Dermis microvascular lymphatic vessel endothelial cell (primary cell): ENCODE data around the gene IKBKG. TPM values are rescaled to one million over a fixed set of nuclear protein-coding genes. Genes with fewer than 3 reads are reported as not detected.
"Not testable (repeated sequence)": the region's sequence is repeated elsewhere in the genome, so short reads cannot be mapped to it uniquely, and the experiment has no call there.

Experiments
- DNase-seq, 2 donors: peaks; one replicate each; pipeline versions ENCODE4 v3.0.0 to v3.0.0-alpha.2; 2010; ENCODE audit warnings: low read depth in 2 of 2
- total RNA-seq: library from RNA; depleted of rRNA; stranded (reverse); fragments of >200 nt; gene quantifications from 2 replicates; pipeline ENCODE4 v1.2.1, GENCODE V29; 2014

IKBKG gene
- total RNA-seq, 1 donor from 2014 or later, result 12.1 TPM

DNA sequence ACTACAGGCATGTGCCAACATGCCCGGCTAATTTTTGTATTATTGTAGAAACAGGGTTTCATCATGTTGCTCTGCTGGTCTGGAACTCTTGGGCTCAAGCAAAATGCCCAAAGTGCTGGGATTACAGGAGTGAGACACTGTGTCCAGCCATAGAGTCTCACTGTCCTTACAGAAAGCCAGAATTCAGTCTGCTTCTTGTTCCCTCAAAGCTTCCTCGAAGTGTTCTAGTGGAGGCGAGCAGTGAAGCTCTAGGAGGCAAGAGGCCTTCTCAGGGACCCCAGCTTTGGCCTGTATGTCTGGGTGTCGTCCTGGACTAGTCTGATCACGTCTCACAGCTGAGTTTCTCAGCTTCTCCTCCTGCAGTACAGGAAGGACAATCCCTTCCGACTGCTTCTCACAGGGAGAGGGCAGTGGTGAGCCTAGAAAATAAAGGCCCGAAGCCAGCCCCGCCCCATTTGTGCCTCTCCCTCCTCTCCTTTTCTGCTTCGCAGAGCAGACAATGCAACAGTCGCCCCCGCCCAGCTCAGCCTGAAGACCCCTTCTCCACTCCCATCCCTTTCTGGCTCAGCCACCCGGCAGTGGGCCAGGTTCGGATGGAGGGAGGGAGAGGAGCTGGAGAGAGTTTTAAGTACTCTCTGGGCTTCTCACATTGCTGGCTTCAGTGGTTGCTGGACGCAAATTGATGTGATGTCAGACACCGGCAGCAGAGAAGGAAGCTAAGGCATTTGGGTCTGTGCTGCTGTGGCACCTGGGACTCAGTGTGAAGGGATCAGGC, 20.3 kb upstream of the IKBKG start:
- peak in 1 of 2 donors; percentile 68 for DNase-seq

DNA sequence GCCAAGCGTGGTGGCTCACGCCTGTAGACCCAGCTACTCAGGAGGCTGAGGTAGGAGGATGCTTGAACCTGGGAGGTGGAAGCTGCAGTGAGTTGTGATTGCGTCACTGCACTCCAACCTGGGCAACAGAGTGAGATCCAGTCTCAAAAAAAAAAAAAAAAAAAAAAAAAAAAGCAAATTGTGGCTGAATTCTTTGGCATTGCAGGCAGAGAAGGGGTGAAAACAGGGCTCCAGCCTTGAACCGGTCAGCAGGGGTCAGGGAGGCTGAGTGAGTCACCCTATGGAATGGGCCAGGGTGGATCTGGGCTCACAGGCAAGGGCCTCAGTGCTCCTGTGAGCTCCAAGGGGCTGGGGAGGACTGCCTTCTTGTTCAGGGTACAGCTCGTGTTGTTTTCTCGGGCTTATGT, 18.2 kb upstream of the IKBKG start:
- DNase-seq, result no peak

DNA sequence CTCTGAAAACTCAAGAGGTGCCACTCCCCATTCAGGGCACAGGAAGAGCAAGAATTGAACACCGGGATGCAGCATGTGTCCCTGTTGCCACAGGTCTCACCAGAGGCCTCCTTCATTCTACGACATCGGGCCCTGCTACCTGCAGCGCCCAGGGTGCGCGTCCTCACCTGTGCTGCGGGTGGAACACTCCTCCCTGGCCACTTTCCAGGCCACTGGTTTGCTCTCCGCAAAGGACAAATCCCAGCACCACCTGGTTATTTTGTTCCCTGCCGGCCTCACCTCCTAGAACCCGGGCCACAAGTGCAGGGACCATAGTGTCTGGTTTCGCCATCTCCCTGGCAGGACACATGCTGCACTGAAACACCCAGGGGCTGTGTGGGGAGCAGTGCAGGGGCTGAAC, 17.1 kb upstream of the IKBKG start:
- no peak for DNase-seq

DNA sequence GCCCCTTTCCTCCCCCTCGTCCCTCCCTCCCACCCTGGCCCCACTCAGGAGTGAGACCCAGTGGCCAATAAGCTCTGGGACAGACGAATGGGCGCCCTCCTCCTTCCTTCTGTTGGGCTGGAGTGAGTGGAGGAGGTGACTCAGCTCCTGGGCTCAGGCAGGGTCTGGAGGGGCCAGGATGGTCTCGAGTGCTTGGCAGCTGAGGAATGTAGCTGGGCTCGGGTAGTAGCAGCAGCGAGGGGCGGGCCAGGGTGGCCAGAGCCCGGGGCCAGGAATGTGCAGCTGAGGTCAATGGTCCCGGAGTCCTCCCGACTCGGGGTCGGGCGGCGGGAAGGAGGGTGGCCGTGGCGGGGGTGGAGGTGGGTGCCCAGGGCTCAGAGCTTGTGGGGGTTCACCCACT, 15.8 kb upstream of the IKBKG start:
- DNase-seq, result peak in 1 of 2 donors; percentile 32

DNA sequence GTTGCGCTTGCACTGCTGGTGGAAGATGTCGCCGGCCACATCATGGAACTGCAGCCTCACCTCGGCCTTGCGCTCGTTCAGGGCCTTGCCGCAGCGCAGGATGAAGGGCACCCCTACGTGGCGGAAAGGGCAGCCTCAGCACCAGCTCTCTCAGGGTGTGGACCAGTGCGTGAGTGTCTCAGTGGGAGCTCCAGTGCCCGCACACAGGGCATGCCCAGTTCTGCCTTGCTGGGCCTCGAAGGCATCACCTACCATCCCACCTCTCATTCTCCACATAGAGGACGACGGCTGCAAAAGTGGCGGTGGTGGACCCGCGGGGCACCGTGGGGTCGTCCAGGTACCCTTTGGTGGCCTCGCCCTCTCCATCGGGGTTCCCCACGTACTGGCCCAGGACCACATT, 14.7 kb upstream of the IKBKG start:
- no peak for DNase-seq

DNA sequence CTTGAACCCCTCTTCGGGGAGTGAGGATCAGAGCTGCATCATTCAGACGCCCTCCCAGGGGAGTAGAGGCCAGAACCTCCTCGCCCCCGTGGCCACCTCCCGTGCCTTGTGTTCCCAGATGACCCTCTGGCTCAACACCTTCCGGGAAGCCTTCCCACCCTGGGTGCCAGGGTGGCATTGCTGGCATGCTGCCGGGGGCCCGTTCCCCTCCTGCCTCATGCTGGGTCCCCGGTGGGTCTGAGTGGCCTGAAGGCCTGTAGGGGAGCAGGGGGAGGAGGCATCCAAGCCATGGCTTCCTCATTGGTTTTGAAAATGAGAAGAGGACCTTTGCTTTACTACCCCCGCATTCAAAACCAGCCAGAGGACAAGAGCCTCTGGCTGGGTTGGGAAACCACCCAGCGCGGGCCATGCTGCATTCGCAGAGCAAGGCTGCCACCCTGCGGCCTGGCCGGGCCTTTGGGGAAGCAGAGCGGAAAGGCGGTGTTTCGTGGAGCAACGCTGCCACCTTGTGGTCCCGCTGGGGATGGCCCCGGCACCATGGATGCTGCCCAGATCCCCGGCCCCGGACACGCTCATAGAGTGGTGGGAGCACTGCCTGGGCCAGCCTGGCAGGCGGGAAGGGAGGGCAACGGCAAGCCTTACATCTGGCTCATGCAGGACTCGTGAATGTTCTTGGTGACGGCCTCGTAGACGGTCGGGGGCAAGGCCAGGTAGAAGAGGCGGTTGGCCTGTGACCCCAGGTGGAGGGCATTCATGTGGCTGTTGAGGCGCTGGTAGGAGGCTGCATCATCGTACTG, 12.7 kb upstream of the IKBKG start:
- DNase-seq, result peak; percentile 69 to 74

DNA sequence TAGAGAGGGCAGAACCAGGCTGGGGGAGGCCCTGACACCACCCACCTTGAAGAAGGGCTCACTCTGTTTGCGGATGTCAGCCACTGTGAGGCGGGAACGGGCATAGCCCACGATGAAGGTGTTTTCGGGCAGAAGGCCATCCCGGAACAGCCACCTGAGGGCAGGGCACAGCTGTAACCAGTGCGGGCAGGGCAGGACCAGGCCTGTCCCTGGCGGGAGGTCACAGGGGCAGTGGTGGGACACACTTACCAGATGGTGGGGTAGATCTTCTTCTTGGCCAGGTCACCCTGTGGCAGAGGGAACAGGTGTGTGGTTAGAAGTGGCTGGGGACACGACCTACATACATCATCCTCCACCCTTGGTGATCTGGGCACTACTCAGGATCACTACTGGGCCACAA, 11.5 kb upstream of the IKBKG start:
- no peak for DNase-seq

DNA sequence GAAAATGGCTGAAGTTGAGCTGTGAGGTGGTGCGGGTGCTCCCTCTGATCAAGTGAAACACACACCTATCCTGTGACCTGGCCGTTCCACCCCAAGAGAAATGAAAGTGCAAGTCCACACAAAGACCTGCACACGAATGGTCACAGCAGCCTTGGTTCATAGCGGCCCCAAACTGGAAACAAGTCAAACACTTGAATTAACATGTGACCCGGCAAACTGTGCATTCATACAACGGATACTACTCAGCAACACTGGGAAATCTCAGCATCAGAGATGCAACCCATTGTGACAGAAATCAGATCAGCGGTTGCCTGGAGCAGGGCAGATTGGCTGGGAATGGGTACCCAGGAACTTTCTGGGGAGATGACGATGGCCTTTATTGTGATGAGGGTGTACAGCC, 8.3 kb upstream of the IKBKG start:
- no peak for DNase-seq

DNA sequence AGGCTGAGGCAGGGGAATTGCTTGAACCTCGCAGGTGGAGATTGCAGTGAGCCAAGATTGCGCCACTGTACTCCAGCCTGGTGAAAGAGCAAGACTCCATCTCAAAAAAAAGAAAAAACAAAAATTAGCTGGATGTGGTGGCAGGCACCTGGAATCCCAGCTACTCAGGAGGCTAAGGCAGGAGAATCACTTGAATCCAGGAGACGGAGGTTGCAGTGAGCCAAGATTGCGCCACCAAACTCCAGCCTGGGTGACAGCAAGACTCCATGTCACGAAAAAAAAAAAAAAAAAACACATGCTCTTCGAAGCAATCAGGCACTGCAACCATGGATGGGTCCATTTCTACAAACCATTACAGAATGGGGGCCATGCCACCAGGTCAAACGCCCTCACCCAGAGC, 7.1 kb upstream of the IKBKG start:
- not testable (repeated sequence) for DNase-seq

DNA sequence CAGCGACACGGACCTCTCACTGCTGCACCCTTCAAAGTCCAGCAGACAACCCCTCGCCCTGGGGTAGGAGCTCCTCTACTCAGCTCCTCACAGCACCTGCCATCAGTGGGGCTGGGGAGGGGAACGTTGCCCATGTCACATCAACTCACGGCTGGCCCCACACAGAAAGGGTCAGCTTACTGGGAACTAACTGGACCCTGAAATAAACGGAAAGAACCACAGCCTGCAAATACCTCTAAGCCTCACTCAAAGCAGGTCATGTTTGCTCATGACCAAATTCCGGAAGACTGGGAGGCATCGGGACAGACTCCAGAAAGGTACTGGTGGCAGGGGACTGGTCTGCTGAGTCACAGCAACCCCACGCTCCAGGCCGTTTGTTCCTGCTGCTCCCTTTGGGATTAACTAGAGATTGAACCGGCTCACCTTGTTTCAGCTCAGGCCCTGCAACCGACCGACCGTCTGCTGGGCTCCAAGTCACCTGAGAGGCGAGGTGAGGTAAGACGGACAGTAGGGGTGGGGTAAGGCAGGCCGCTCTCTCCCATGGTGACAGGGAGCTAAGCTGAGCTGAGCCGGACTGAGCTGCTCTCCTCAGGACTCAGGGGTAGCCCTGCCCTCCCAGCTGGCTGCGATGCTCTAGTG, 6.4 kb upstream of the IKBKG start:
- peak in 1 of 2 donors; percentile 29 for DNase-seq

DNA sequence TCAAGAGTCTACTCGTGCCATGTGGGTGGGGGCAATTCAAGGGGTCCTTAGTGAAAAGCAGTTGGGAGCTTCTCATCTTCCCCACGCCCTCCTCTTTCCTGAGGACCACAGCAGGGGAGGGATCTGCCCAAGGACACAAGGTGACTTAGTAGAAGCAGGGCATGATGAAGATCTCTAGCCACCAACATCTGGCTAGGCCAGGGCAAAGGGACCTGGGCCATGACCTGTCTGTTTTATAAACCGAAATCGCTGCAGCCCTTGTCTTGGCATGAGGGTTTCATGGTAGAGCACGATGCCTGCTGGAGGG, 5.9 kb upstream of the IKBKG start:
- DNase-seq, result no peak

DNA sequence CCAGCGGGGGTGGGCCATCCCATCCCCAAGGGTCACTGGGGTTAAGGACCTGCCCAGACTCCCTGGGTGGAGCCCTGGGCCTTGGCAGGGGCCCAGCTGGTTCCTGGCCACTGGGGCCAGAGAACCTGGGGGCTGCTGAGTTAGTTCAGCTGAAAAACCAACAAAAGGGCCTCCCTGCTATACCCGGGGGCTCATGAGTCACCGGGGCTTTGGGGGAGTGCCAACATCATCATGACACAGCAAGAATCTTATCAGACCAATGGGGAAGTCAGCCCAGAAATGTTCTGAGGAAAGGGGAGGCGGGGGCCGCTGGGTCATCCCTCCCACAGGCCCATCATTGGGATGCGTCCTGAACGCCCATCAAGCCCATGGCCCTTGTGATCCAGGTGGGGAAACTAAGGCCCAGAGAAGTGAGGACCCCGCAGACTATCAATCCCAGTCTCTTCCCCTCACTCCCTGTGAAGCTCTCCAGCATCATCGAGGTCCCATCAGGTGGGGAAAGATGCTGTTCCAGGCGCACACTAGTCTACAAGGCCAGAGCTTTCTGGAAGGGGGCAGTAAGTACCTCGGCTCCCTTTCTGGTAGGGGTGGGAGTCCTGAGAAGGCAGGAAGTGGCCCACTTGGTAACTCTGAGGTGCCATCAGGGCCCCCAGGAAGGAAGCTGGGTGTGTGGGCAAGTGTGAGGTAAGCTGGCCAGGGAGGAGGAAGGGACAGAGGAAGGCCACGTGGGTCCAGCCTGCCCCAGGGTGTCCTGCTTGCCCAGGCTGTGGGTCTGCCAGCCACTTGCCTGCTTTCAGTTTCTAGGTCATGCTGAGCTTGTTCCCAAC, 5.3 kb upstream of the IKBKG start:
- peak; percentile 78 to 92 for DNase-seq

DNA sequence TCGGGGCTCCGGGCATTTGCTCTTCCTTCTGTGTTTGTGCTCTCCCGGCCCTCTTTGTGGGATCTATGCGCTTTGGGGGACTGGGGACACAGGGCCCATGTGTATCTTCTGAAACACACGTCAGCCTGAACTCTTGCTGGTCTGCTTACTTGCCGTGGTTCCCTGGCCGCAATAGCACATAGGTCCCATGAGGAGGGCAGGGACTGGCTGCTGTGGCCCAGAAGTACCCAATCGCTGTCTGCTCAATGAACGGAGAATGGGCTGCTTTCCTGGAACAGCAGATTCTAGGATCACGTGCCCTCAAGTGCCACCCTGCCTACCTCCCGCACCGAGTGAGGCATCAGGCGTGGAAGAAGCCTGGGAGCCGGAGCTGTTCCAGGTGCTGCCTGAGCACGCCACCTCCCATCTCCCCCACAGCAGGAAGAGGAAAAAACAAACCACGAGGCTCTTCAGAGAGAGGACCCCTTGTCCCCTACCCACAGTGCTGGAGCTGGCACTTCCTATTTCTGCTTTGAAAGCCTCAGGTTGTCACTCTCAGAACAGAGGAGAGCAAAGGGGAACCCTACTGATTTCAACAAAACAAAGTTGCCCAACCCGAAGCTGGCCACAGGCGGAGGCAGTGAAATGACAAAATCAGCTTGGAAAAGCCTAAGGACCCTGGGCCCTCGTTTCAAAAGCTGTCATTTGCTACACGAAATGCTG, 4.5 kb upstream of the IKBKG start:
- peak in 1 of 2 donors; percentile 24 for DNase-seq

DNA sequence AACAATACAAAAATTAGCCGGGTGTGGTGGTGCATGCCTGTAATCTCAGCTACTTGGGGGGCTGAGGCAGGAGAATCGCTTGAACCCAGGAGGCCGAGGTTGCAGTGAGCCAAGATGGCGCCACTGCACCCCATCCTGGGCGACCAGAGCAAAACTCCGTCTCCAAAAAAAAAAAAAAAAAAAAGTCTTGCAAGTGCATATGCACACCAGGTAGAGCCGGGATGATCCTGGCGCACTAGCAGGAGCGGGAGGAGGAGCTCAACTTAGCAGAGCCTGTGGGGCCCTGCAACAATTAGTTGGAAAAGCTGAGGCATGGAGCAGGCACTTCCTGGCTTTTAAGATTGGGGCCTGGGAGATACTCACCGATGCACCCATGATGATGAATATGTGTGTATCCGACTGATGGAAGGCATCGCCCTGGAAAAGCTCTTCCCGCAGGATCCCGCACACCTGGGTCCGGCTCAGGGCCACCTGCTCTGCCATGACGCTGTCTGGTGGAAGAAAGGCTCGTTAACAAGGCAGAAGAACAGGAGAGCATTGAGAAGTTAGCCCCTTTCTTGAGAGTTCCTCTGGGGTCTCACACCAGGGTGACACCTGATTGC, 1.6 kb upstream of the IKBKG start:
- no peak for DNase-seq

DNA sequence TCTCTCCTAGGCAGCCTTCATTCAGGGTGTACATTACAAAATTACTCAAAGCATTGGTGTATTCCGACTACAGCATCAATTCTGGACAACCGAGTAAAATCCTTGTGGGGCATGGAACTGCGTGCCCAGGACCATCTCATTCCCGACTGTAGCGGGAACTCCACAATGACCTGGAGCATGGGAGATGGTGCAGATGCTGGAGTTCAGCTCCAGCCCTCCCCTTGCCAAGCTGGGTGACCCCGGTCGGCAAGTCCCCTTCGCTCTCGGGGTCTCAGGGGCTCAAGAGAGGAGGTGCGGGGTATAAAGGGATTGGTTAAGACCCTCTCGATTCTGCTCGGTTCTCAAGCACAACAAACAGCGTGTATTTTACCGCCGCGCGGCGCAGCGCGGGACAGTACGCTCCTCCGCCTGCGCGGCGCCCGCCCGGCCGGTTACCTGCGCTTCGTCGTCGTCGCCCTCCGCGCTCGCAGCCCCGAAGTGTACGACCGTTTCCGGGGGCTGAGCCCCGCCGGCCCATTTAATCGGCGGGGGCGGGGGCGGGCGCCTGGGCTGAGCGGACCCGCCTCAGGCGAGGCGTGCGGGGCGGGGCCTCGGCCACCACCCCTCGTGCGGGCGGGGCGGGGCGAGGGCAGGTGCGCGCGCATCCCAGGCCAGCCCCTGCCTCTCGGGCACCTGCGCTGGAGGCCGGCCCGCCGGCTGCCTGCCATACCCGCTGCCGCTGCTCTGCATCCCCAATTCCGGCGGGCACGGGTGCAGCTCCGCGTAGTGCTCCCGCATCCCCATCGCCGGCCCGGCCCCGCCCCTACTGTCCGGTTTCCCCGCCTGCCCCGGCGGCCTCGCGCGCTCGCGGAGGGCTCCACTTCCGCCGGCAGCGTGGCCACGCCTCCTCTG, 821 bp upstream of the IKBKG start, which contains the start of gene G6PD:
G6PD (minus strand) TSS at position 493 of the 891 bp plus-strand sequence. CDS start 691 bp downstream, outside the sequence.
- peak in 1 of 2 donors; percentile 72 for DNase-seq

DNA sequence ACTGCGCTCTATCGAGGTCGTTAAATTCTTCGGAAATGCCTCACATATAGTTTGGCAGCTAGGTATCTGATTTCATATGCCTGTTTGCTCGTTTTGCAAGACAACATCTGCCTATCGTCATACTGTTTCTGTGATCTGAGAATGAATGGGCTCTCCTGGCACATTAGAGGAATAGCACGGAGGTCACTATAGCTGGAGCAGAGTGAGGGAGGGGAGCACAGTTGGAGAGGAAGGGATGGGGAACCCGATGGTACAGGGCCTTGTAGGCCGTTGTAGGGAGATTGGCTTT, 552 bp downstream of the IKBKG start:
- DNase-seq, result peak in 1 of 2 donors; percentile 19

DNA sequence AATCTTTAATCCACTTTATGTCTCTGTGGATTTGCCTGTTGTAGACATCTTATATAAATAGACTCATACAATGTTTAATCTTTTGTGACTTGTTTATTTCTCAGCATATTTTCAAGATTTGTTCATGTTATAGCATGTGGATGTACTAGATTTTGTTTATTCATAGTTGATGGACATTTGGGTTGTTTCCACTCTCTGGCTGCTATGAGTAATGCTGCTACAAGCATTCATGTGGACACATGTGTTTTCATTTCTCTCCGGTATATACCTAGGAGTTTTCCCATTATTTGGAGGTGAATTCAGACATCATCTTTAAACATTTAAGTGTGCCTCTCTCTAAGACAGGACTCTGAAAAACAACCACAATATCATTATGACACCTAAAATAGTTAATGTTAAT, 2.3 kb downstream of the IKBKG start:
- DNase-seq, result no peak

DNA sequence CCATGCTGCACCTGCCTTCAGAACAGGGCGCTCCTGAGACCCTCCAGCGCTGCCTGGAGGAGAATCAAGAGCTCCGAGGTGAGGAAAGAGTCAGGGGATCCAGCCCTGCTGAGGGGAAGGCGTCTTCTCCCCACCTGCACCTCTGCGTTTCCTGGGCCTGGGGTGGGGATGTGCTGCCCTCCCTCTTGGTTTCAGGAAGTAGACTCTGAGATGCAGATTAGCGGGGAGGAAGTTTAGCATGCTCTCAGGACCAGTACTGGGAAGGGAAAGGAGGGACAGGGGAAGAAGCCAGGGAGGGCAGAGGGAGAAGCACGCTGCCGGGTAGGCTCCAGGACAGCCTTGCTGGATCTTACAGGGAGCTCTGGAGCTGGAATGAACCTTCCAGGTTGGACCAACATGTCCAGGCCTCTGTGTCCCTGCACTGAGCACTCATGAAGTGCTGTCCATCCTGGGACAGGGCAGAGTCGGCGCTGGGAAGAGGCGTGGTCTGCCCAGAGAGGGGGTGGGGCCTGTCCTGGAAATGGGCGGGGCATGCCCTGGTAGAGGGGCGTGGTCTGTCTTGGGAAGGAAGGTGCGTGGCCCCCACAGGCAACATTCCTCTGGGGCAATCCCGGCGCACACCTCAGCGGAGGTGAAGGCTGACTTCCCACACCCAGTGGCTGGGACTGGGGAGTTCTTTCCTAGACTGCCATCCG, 4.8 kb downstream of the IKBKG start:
- DNase-seq, result not testable (repeated sequence)

DNA sequence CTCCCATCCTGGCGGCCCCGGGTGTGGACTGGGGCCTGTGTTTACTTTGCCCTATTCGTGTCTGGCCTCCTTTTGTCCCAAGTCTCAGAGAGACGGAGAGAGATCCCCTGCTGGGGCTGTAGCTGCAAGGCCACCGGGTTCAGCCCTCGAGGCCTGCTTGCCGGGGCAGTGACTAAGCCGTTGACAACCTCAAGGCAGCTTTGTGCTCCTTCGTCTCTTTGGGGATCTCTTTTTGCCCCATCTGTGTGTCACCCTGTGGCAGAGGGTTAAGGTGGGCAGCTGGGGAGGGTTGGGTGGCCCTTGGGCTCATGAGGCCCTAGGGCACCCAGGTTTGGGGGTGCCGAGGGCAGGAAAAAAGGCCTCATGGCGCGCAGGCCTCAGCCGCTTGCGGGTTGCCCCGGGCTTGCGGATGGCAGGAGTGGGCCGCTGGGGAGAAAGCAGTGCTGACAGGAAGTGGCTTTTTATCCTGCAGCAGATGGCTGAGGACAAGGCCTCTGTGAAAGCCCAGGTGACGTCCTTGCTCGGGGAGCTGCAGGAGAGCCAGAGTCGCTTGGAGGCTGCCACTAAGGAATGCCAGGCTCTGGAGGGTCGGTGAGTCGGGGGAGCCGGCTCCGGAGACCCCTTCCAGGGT, 10.8 kb downstream of the IKBKG start:
- not testable (repeated sequence) for DNase-seq
